ENCODE results near the gene UBXN7.
"Not testable (repeated sequence)": the region's sequence is repeated elsewhere in the genome, so short reads cannot be mapped to it uniquely, and the experiment has no call there.

The UBXN7 gene

GRCh38 chr3:196458063-196458462 lies 25.8 kb upstream of the UBXN7 start:
- no peak for TF ChIP-seq CTCF (conservative IDR thresholded peaks at IDR 0.05; ENCODE audit: low read depth, low read length)
- H3K4me3 ChIP-seq (ENCODE audit: low read depth, low read length) = no peak overlapping the region
- no peak for DNase-seq (ENCODE audit: low read depth)

DNA sequence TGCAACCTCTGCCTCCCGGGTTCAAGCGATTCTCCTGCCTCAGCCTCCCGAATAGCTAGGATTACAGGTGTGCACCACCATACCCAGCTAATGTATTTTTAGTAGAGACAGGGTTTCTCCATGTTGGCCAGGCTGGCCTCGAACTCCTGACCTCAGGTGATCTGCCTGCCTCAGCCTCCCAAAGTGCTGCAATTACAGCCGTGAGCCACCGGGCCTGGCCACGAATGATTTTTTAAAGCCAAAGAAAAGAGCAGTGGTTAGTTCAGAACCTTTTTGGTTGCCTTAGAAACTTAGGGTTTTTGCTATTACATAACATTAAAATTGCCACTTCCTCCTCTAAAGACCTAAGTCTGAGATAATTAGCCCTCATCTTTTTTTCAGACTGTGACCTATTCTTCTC lies 25.2 kb upstream of the UBXN7 start:
- H3K4me3 ChIP-seq (ENCODE audit: low read depth, low read length); DNase-seq (ENCODE audit: low read depth): not testable (repeated sequence)

DNA sequence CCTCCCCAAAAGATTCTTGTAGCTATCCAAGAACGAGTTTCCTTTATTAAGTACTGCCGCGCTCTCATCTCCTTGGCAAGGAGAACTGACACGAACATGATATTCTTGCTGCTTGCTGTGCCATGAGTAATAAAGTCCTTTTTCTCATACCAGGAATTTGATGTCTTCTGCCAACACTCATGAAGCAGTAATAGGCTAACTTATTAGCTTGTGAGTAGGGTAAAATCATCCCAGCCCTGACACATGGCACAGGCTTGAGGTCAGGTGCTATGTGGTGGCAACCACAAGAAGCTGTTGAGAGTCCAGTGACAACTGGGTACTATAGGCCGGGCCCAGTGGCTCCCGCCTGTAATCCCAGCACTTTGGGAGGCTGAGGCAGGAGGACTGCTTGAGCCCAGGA lies 22.7 kb upstream of the UBXN7 start:
- no peak for TF ChIP-seq CTCF (conservative IDR thresholded peaks at IDR 0.05; ENCODE audit: low read depth, low read length)
- peak; percentile 27 for DNase-seq (ENCODE audit: low read depth)
- H3K4me3 ChIP-seq (ENCODE audit: low read depth, low read length) = no peak overlapping the region

GRCh38 chr3:196445391-196445790 lies 13.2 kb upstream of the UBXN7 start:
- not testable (repeated sequence) for H3K4me3 ChIP-seq (ENCODE audit: low read depth, low read length)
- peak; percentile 37 for DNase-seq (ENCODE audit: low read depth)
- TF ChIP-seq CTCF (conservative IDR thresholded peaks at IDR 0.05; ENCODE audit: low read depth, low read length) = peak; percentile 31

- H3K4me3 ChIP-seq (ENCODE audit: low read depth, low read length) = no peak overlapping the region
- no peak for DNase-seq (ENCODE audit: low read depth)
- TF ChIP-seq CTCF (conservative IDR thresholded peaks at IDR 0.05; ENCODE audit: low read depth, low read length) = no peak
Measured at GRCh38 chr3:196444500-196444894, 12.3 kb upstream of the UBXN7 start.

DNA sequence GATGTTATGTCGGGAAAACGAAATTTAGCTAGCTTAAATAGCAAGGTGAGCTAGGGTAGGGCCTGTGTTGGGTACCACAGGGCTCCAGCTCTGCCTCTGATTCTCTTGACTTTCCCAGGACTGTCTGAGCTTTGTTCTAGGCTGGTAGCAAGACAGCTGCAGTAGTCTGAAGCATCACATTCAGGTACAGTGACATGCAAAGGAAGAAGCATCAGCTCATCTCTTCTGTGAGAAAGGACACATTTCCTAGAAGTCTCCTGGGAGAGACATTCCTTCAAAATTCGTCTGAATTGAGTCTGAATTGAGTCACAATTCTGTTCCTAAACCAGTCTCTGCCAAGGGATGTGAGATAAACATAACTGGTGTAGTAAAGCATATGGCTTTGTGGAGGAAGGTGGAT lies 8.5 kb upstream of the UBXN7 start:
- H3K4me3 ChIP-seq (ENCODE audit: low read depth, low read length) = no peak overlapping the region
- TF ChIP-seq CTCF (conservative IDR thresholded peaks at IDR 0.05; ENCODE audit: low read depth, low read length) = no peak
- DNase-seq (ENCODE audit: low read depth) = no peak

DNA sequence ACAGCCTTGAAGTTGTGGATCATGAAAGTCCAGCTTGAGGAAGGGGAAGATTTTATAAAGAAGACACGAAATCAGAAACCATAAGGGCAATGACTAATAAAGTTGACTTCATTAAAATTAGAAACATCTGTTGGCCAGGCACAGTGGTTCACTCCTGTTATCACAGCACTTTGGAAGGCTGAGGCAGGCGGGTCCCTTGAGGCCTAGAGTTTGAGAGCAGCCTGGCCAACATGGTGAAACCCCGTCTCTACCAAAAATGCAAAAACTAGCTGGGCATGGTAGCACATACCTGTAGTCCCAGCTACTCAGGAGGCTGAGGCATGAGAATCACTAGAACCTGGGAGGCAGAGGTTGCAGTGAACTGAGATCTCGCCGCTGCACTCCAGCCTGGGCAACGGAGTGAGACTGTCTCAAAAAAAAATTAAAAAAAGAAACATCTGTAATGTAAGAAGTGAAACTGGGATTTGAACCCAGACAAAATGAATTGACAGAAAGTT lies 7.9 kb upstream of the UBXN7 start:
- peak; percentile 18 for DNase-seq (ENCODE audit: low read depth)
- TF ChIP-seq CTCF (conservative IDR thresholded peaks at IDR 0.05; ENCODE audit: low read depth, low read length) = no peak
- no peak overlapping the region for H3K4me3 ChIP-seq (ENCODE audit: low read depth, low read length)
